ENCODE measurements around the gene OR56A3.

DNA sequence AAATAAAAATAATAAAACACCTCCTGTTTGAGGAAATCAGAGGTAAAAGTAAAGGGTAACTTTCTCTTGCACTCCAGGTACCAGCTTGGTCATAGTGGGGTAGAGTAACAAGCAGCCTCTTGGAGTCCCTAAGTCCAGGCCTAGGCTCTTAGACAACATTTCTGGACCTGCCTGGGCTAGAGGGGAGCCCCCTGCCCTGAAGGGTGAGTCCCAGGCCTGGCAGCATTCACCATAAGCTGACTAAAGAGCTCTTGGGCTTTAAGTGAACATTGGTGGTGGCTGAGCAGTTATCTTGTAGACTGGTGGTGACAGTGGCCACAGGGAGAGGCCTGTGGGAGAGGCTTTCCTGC is 18.6 kb upstream of the OR56A3 start:
- TF ChIP-seq, protein P1, sequence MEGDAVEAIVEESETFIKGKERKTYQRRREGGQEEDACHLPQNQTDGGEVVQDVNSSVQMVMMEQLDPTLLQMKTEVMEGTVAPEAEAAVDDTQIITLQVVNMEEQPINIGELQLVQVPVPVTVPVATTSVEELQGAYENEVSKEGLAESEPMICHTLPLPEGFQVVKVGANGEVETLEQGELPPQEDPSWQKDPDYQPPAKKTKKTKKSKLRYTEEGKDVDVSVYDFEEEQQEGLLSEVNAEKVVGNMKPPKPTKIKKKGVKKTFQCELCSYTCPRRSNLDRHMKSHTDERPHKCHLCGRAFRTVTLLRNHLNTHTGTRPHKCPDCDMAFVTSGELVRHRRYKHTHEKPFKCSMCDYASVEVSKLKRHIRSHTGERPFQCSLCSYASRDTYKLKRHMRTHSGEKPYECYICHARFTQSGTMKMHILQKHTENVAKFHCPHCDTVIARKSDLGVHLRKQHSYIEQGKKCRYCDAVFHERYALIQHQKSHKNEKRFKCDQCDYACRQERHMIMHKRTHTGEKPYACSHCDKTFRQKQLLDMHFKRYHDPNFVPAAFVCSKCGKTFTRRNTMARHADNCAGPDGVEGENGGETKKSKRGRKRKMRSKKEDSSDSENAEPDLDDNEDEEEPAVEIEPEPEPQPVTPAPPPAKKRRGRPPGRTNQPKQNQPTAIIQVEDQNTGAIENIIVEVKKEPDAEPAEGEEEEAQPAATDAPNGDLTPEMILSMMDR (IDR thresholded peaks at IDR 0.05) = no peak
- TF ChIP-seq RAD21 (IDR thresholded peaks at IDR 0.05; ENCODE audit: low read length) = no peak
- no peak for TF ChIP-seq GATA2 (CRISPR knock-in tag; IDR thresholded peaks at IDR 0.05)
- TF ChIP-seq MXI1 (IDR thresholded peaks at IDR 0.05; ENCODE audit: low read depth, low read length) = no peak
- no peak for TF ChIP-seq TAF1 (IDR thresholded peaks at IDR 0.05; ENCODE audit: borderline replicate concordance, low read depth, low read length)
- no peak for TF ChIP-seq JUND (IDR thresholded peaks at IDR 0.05)
- TF ChIP-seq NFIC (IDR thresholded peaks at IDR 0.05; ENCODE audit: borderline replicate concordance) = no peak

All from SK-N-SH (cell line).